K562 (cell line): ENCODE results near the gene SYNPO.

Experiments used
- ARNT ChIP-seq, 2 experiments: fragments of 450-650 bp; IDR thresholded peaks; 2 replicates each; pipeline ENCODE4 v1.6.1; 2016; ENCODE audit warnings: mild to moderate bottlenecking in 1 of 2
- CBFB ChIP-seq: sonication (generic); formaldehyde crosslinking; IDR thresholded peaks from 2 replicates; pipeline ENCODE4 v1.4.0; 2020; ENCODE audit warnings: mild to moderate bottlenecking, missing genetic modification reagents
- DPF2 ChIP-seq: fragments of 450-650 bp; IDR thresholded peaks from 2 replicates; pipeline ENCODE4 v1.6.1; 2016
- ETS2 ChIP-seq: IDR thresholded peaks from 2 replicates; pipeline ENCODE4 v1.6.1; 2016; ENCODE audit warnings: borderline replicate concordance, missing genetic modification characterization, mild to moderate bottlenecking, moderate library complexity, missing compliant biosample characterization; ENCODE audit not compliant: poor library complexity, severe bottlenecking
- EZH2 ChIP-seq: IDR thresholded peaks from 2 replicates; pipeline ENCODE4 v1.6.1; 2012; ENCODE audit warnings: low read depth, mild to moderate bottlenecking, inconsistent platforms, low read length, borderline replicate concordance
- FOS ChIP-seq: IDR thresholded peaks from 3 replicates; pipeline ENCODE4 v1.6.1; 2011; ENCODE audit not compliant: insufficient read length; ENCODE audit errors: extremely low read depth
- HNRNPUL1 ChIP-seq: fragments of 200-400 bp; formaldehyde crosslinking; IDR thresholded peaks from 2 replicates; pipeline ENCODE4 v1.6.1; 2017; ENCODE audit warnings: low read length
- MAFK ChIP-seq: IDR thresholded peaks from 2 replicates; pipeline ENCODE4 v1.6.1; 2011; ENCODE audit warnings: low read length, improper control_type of control experiment
- SIN3A ChIP-seq, 2 experiments: fragments of 150-350 bp in 1 of 2; IDR thresholded peaks; 2 replicates each; pipeline ENCODE4 v1.6.1; 2011 to 2016; ENCODE audit warnings: borderline replicate concordance in 2 of 2, low read depth in 2 of 2, low read length in 2 of 2, mild to moderate bottlenecking in 2 of 2, moderate library complexity in 2 of 2; ENCODE audit not compliant: control insufficient read depth in 1 of 2
- THAP7 ChIP-seq: fragments of 250-450 bp; sonication (Bioruptor Pico); IDR thresholded peaks from 2 replicates; pipeline ENCODE4 v1.5.0; 2021
- ZNF121 ChIP-seq: sonication (generic); formaldehyde crosslinking; conservative IDR thresholded peaks from 2 replicates; pipeline ENCODE4 v1.8.0; 2022; ENCODE audit warnings: missing genetic modification reagents
- ZNF274 ChIP-seq: IDR thresholded peaks from 2 replicates; pipeline ENCODE4 v1.6.1; 2011; ENCODE audit warnings: low read depth, mild to moderate bottlenecking, low read length, moderate library complexity, borderline replicate concordance
- TF ChIP-seq, protein P1 (sequence below): fragments of 450-650 bp; IDR thresholded peaks from 2 replicates; pipeline ENCODE4 v1.6.1; 2016; ENCODE audit warnings: low read depth, mild to moderate bottlenecking, moderate library complexity
- TF ChIP-seq, protein P2 (sequence below), 2 experiments: fragments of 450-650 bp in 1 of 2; sonication (generic) in 1 of 2; formaldehyde crosslinking; conservative IDR thresholded peaks; 2 replicates each; pipeline versions ENCODE4 v1.4.0 to v1.8.1; 2020 to 2022; ENCODE audit warnings: mild to moderate bottlenecking in 1 of 2, missing genetic modification reagents in 1 of 2

- TF ChIP-seq CBFB (CRISPR knock-in tag): no peak
- TF ChIP-seq, protein P1, sequence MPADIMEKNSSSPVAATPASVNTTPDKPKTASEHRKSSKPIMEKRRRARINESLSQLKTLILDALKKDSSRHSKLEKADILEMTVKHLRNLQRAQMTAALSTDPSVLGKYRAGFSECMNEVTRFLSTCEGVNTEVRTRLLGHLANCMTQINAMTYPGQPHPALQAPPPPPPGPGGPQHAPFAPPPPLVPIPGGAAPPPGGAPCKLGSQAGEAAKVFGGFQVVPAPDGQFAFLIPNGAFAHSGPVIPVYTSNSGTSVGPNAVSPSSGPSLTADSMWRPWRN: no peak
- TF ChIP-seq THAP7: no peak
- TF ChIP-seq FOS: no peak
- TF ChIP-seq DPF2: no peak
- TF ChIP-seq ETS2 (tag): no peak
- no peak for TF ChIP-seq MAFK
- no peak for TF ChIP-seq ZNF121 (CRISPR knock-in tag)
- TF ChIP-seq, protein P2, sequence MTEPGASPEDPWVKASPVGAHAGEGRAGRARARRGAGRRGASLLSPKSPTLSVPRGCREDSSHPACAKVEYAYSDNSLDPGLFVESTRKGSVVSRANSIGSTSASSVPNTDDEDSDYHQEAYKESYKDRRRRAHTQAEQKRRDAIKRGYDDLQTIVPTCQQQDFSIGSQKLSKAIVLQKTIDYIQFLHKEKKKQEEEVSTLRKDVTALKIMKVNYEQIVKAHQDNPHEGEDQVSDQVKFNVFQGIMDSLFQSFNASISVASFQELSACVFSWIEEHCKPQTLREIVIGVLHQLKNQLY (CRISPR knock-in tag; conservative IDR thresholded peaks at IDR 0.05): no peak
- no peak for TF ChIP-seq EZH2
- TF ChIP-seq ARNT (IDR thresholded peaks at IDR 0.05): no peak
- TF ChIP-seq SIN3A (IDR thresholded peaks at IDR 0.05; ENCODE audit: borderline replicate concordance in 2 of 2, control insufficient read depth in 1 of 2, low read depth in 2 of 2, low read length in 2 of 2): no peak
- no peak for TF ChIP-seq ZNF274
- no peak for TF ChIP-seq HNRNPUL1
Observed at GRCh38 chr5:150655221-150655620, 14.8 kb downstream of the SYNPO start.
